A549 (cell line): ENCODE measurements around the gene DDX39B. TPM values are rescaled to one million over a fixed set of nuclear protein-coding genes. Genes with fewer than 3 reads are reported as not detected.

Source experiments
- ATAC-seq, 2 experiments: fragments of 200-7000 bp in 1 of 2; fragments of >200 bp in 1 of 2; cut with Nextera tagmentation in 1 of 2; cut with Tn5 transposase in 1 of 2; 3 replicates each; pipeline versions ENCODE4 v1.8.0 to v1.9.1; 2018 to 2020; ENCODE audit warnings: mild to moderate bottlenecking in 1 of 2, moderate library complexity in 1 of 2
- CTCF ChIA-PET: fragments of 300-600 bp; sonication (Branson Sonifier 250); formaldehyde crosslinking; extraction: SDS; loops from one replicate; lab custom pipeline; 2021; ENCODE audit warnings: antibody characterized with exemption, inconsistent platforms; lab: Yijun Ruan, JAX
- POLR2A ChIA-PET: fragments of 350-600 bp; formaldehyde crosslinking; extraction: SDS; loops from one replicate; lab custom pipeline; 2021; ENCODE audit warnings: antibody characterized with exemption, inconsistent platforms; lab: Yijun Ruan, JAX
- DNase-seq, 2 experiments: peaks; one replicate each; pipeline versions ENCODE4 v3.0.0 to v3.0.0-alpha.2; 2011 to 2016; ENCODE audit warnings: low read depth in 1 of 2, low spot score in 1 of 2
- FAIRE-seq: peaks from 2 replicates; lab custom pipeline; 2011; peaks lifted over from hg19 to GRCh38; lab: Jason Lieb, UNC
- H3K27ac ChIP-seq, 2 experiments: fragments of >200 bp; sonication (Bioruptor Twin); formaldehyde crosslinking; 3 replicates each; pipeline ENCODE4 v1.5.1; 2016 to 2017
- H3K4me1 ChIP-seq: fragments of >200 bp; sonication (Bioruptor Twin); formaldehyde crosslinking; 3 replicates; pipeline ENCODE4 v1.6.1; 2016
- H3K4me2 ChIP-seq: fragments of >200 bp; sonication (Bioruptor Twin); formaldehyde crosslinking; 3 replicates; pipeline ENCODE4 v1.6.1; 2016
- H3K4me3 ChIP-seq: fragments of >200 bp; sonication (Bioruptor Twin); formaldehyde crosslinking; 3 replicates; pipeline ENCODE4 v1.5.1; 2016
- H3K9me3 ChIP-seq: fragments of >200 bp; sonication (Bioruptor Twin); formaldehyde crosslinking; 3 replicates; pipeline ENCODE4 v1.6.1; 2016
- ATOH8 ChIP-seq: fragments of 250-450 bp; sonication (Bioruptor Pico); IDR thresholded peaks from 2 replicates; pipeline ENCODE4 v1.5.0; 2020; ENCODE audit warnings: low read depth, mild to moderate bottlenecking, moderate library complexity
- BHLHE40 ChIP-seq: IDR thresholded peaks from 2 replicates; pipeline ENCODE4 v1.6.1; 2012; ENCODE audit warnings: low read depth, low read length, inconsistent platforms
- CHD4 ChIP-seq: fragments of 200-600 bp; sonication (generic); IDR thresholded peaks from 2 replicates; pipeline ENCODE4 v1.6.1; 2016; ENCODE audit warnings: antibody characterized with exemption, mild to moderate bottlenecking, borderline replicate concordance
- E2F6 ChIP-seq: IDR thresholded peaks from 2 replicates; pipeline ENCODE4 v1.6.1; 2012; ENCODE audit warnings: low read depth, borderline replicate concordance
- EHMT2 ChIP-seq: fragments of 200-600 bp; sonication (generic); IDR thresholded peaks from 2 replicates; pipeline ENCODE4 v1.6.1; 2016; ENCODE audit warnings: antibody characterized with exemption, low read depth, mild to moderate bottlenecking, moderate library complexity
- ELK1 ChIP-seq: fragments of 150-350 bp; IDR thresholded peaks from 2 replicates; pipeline ENCODE4 v1.6.1; 2014; ENCODE audit warnings: low read depth, mild to moderate bottlenecking, low read length
- ESRRA ChIP-seq: fragments of 150-350 bp; IDR thresholded peaks from 2 replicates; pipeline ENCODE4 v1.6.1; 2014; ENCODE audit warnings: mild to moderate bottlenecking, low read length, borderline replicate concordance
- HES2 ChIP-seq: fragments of >200 bp; sonication (Bioruptor Twin); formaldehyde crosslinking; IDR thresholded peaks from 2 replicates; pipeline ENCODE4 v1.6.1; 2016
- HMGXB4 ChIP-seq: fragments of 250-450 bp; sonication (Bioruptor Pico); IDR thresholded peaks from 2 replicates; pipeline ENCODE4 v1.5.0; 2021; ENCODE audit warnings: mild to moderate bottlenecking, moderate library complexity, borderline replicate concordance
- HOXB5 ChIP-seq: fragments of 250-450 bp; sonication (Bioruptor Pico); IDR thresholded peaks from 2 replicates; pipeline ENCODE4 v1.5.0; 2020; ENCODE audit warnings: mild to moderate bottlenecking, moderate library complexity
- JUN ChIP-seq, 2 experiments: fragments of >200 bp; sonication (Bioruptor Twin); formaldehyde crosslinking; IDR thresholded peaks; 2 replicates in 1 of 2; 3 replicates in 1 of 2; pipeline ENCODE4 v1.6.1; 2016 to 2017
- KDM5A ChIP-seq: fragments of 200-600 bp; sonication (generic); IDR thresholded peaks from 2 replicates; pipeline ENCODE4 v1.6.1; 2016; ENCODE audit warnings: antibody characterized with exemption, mild to moderate bottlenecking
- MAFK ChIP-seq: fragments of 450-650 bp; IDR thresholded peaks from 2 replicates; pipeline ENCODE4 v1.6.1; 2014; ENCODE audit not compliant: partially characterized antibody
- MAX ChIP-seq: IDR thresholded peaks from 2 replicates; pipeline ENCODE4 v1.6.1; 2012
- NFE2L2 ChIP-seq: fragments of 150-350 bp; conservative IDR thresholded peaks from 2 replicates; pipeline ENCODE4 v1.6.1; 2014; ENCODE audit warnings: low read length
- PHF8 ChIP-seq: fragments of 200-600 bp; sonication (generic); IDR thresholded peaks from 2 replicates; pipeline ENCODE4 v1.6.1; 2016; ENCODE audit warnings: low read depth, mild to moderate bottlenecking, antibody characterized with exemption, moderate library complexity, borderline replicate concordance
- POLR2A ChIP-seq: IDR thresholded peaks from 2 replicates; pipeline ENCODE4 v1.6.1; 2012; ENCODE audit warnings: mild to moderate bottlenecking, low read length
- RARB ChIP-seq: fragments of 250-450 bp; sonication (Bioruptor Pico); IDR thresholded peaks from 2 replicates; pipeline ENCODE4 v1.8.0; 2021; ENCODE audit warnings: mild to moderate bottlenecking, moderate library complexity
- RNF2 ChIP-seq: fragments of 200-600 bp; sonication (generic); IDR thresholded peaks from 2 replicates; pipeline ENCODE4 v1.6.1; 2016; ENCODE audit warnings: low read depth, mild to moderate bottlenecking, antibody characterized with exemption, moderate library complexity, borderline replicate concordance
- SREBF2 ChIP-seq: fragments of 450-650 bp; IDR thresholded peaks from 2 replicates; pipeline ENCODE4 v1.6.1; 2014; ENCODE audit warnings: mild to moderate bottlenecking, moderate library complexity
- TP53 ChIP-seq: fragments of 250-450 bp; sonication (Bioruptor Pico); IDR thresholded peaks from 2 replicates; pipeline ENCODE4 v1.5.0; 2021; ENCODE audit warnings: mild to moderate bottlenecking, moderate library complexity
- WGBS: methylation state at CpG from one replicate; pipeline ENCODE4 v1.1.6; 2017; ENCODE audit errors: missing lambda C conversion rate; 5-methylcytosine and 5-hydroxymethylcytosine counted together
- polyA plus RNA-seq, 4 experiments: library from polyadenylated mRNA; depleted of rRNA in 3 of 4; stranded (reverse); fragments of >200 nt; fragmentation: RNase III in 1 of 4; extraction: RNeasy Plus Mini Kit Qiagen cat#74134 plus additional on column Dnase treatment in 1 of 4; gene quantifications; 2 replicates in 3 of 4; 3 replicates in 1 of 4; pipeline ENCODE4 v1.2.3, GENCODE V29; 2011 to 2017

DDX39B gene
- polyA plus RNA-seq, 2 of the 4 experiments (the other 2 are of a cell fraction), result 267 to 441 TPM

- Histone ChIP-seq H3K27ac (no peak overlapping the region), H3K4me2 (no peak overlapping the region), H3K4me1 (no peaks in the 10 kb centered on the region), H3K4me3 (no peak overlapping the region), H3K9me3 (no peaks in the 10 kb centered on the region)
- CTCF ChIA-PET, result no interaction called here
- no peak for DNase-seq
- no peak for ATAC-seq
- FAIRE-seq, result no peak
- 64% methylated on average over 1 of the region's 1 CpG for WGBS
- no peak for TF ChIP-seq TP53 (CRISPR knock-in tag)
- TF ChIP-seq E2F6, result no peak
- TF ChIP-seq ESRRA, result no peak
- no peak for TF ChIP-seq BHLHE40
- TF ChIP-seq JUN (IDR thresholded peaks at IDR 0.05), result no peak
- no peak for TF ChIP-seq RNF2
- TF ChIP-seq ELK1, result no peak
- TF ChIP-seq RARB (CRISPR knock-in tag), result no peak
- TF ChIP-seq HOXB5 (CRISPR knock-in tag), result no peak
- no peak for TF ChIP-seq KDM5A
- POLR2A ChIA-PET, result no interaction called here
These were observed 56.7 kb downstream of the DDX39B start for GRCh38 chr6:31485055-31485454.

- no peak for ATAC-seq
- H3K4me1 ChIP-seq, result no peaks in the 10 kb centered on the region
- H3K27ac ChIP-seq, result no peak overlapping the region
- no peak for FAIRE-seq
- CTCF ChIA-PET, result interaction anchor here (0.6 to 1.2 kb wide), 2 partner anchors 41 to 91 kb away, joined by 3 to 4 read pairs; no protein-coding TSS in a partner anchor
- WGBS, result 9% methylated on average over 2 of the region's 2 CpGs
- no peak for DNase-seq
- no peak overlapping the region for H3K4me3 ChIP-seq
- POLR2A ChIA-PET, result interaction anchor here (1.1 kb wide), 1 partner anchor 82 kb away, joined by 3 read pairs; no protein-coding TSS in a partner anchor
- no peaks in the 10 kb centered on the region for H3K9me3 ChIP-seq
- no peak overlapping the region for H3K4me2 ChIP-seq
- TF ChIP-seq EHMT2 (no peak), NFE2L2 (no peak), POLR2A (no peak), MAX (no peak), KDM5A (no peak), ATOH8 (no peak), SREBF2 (no peak), ESRRA (no peak), HMGXB4 (CRISPR knock-in tag) (no peak), HES2 (no peak), MAFK (no peak), CHD4 (no peak), PHF8 (no peak), BHLHE40 (no peak)
These were observed 58.4 kb downstream of the DDX39B start for GRCh38 chr6:31483392-31483791.
